ENCODE results near the gene PIMREG. TPM values are rescaled to one million over a fixed set of nuclear protein-coding genes. Genes with fewer than 3 reads are reported as not detected.

The PIMREG gene
- total RNA-seq, 1 donor from 2014 or later: not detected

DNA sequence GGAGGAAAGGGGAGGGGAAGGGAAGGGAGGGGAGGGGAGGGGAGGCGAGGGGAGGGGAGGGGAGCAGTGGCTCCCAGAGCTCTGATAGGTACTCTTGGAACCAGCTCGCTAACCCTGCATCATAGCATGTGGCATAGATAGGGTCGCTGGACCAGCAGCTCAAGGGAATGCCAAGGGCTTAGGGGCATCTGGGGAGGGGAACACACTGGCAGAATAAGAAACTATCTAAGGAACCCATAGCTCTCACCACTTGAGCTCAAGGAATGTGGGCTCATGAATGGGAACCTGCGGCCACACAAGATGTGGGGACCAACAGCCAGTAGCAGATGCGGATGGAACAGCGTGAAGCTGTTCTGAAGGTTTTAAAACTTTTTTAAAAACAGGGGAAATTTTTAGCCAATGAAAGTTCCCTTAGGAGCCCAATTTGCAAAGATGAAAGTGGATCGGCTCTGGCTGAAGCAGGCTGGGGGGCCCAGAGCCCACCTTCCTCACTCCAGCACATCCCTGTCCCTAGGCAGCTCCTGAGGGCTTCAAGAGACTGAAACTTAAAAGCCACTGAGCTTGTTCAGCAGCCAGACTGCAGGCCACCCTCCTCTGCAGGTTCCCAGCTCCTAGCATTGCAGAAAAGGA, 46.9 kb downstream of the PIMREG start:
- H3K36me3 ChIP-seq: no peaks in the 10 kb centered on the region
- H3K27me3 ChIP-seq: no peaks in the 10 kb centered on the region
- no peak for DNase-seq (ENCODE audit: low spot score in 2 of 2)
- no peaks in the 10 kb centered on the region for H3K4me1 ChIP-seq
- no peak overlapping the region for H3K4me3 ChIP-seq
- intact Hi-C loops (cut with DNase I): no loop called here
- H3K9me3 ChIP-seq: no peaks in the 10 kb centered on the region
- H3K27ac ChIP-seq: no peak overlapping the region
- TF ChIP-seq, protein P1, sequence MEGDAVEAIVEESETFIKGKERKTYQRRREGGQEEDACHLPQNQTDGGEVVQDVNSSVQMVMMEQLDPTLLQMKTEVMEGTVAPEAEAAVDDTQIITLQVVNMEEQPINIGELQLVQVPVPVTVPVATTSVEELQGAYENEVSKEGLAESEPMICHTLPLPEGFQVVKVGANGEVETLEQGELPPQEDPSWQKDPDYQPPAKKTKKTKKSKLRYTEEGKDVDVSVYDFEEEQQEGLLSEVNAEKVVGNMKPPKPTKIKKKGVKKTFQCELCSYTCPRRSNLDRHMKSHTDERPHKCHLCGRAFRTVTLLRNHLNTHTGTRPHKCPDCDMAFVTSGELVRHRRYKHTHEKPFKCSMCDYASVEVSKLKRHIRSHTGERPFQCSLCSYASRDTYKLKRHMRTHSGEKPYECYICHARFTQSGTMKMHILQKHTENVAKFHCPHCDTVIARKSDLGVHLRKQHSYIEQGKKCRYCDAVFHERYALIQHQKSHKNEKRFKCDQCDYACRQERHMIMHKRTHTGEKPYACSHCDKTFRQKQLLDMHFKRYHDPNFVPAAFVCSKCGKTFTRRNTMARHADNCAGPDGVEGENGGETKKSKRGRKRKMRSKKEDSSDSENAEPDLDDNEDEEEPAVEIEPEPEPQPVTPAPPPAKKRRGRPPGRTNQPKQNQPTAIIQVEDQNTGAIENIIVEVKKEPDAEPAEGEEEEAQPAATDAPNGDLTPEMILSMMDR (IDR thresholded peaks at IDR 0.05): no peak

DNA sequence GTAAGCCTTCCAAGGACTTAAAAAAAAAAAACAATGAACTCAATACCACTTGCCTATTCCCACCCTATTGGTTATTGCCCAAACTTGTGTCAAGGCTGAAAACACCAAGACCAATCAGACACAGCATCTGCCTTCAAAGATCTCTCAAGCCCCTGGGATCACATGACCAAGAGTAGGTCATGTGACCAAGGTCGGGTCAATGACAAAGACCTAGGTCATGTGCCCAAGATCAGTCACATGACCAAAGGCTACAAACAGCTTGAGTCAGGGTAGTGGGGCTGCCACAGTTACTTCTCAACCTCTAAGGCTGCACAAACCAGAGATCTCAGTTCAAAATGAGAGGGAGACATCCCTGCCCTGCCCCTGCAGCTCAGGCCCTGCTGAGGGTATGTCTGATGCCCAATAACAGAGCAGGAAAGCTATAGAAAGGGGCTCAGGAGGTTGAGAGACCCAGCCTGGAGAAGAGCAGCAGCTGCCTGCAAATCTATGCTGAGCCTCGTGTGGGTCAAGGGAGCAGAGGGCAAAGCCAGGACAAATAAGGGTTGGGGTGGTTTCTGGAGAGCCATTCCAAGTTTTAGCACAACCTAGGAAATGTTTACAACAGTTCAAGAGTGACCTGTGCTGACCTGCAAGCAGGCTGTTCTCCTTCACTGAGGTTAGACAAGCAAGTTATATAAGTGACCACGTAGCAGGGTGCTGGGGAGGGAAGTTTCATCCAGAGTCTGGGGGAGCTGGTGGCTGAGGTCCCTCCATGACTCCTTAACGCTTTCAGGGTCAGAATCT, 48.8 kb downstream of the PIMREG start:
- intact Hi-C loops (cut with DNase I): no loop called here
- Histone ChIP-seq H3K4me1 (no peaks in the 10 kb centered on the region), H3K36me3 (no peaks in the 10 kb centered on the region), H3K9me3 (no peaks in the 10 kb centered on the region), H3K27me3 (no peaks in the 10 kb centered on the region), H3K4me3 (no peak overlapping the region), H3K27ac (no peak overlapping the region)
- TF ChIP-seq, protein P1 (IDR thresholded peaks at IDR 0.05): no peak
- DNase-seq (ENCODE audit: low spot score in 2 of 2): no peak

DNA sequence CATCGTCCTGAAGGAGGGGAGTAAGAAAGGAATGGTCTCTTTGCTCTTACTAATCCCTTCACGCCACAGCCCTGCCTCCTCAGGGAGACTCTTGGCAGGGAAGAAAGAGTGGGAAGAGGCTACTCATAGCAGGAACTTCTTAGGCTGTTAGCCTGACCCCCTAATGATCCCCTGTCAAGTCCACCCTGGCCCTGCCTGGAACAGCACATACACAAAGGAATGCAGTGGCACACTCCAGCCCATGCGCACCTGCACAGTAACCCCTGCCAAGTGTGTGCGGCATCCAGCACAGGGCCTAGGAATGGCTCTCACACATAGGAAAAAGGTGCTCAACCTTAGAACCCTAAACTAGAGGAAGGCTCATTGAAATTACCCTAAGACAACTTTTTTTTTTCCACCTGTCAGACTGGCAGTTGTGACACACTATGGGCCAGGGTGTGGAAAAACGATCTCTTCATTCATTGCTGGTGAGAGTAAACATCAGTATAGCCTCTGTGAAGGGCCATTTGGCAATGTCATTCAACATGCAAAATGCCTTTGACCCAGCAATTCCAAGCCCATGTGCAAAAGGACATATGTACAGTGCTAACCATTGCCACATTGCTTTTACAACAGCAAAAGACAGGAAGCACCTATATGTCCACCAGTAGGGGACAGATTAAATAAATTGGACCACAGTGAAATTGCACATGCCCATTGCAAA, 50.1 kb downstream of the PIMREG start:
- H3K4me3 ChIP-seq: no peak overlapping the region
- TF ChIP-seq, protein P1 (IDR thresholded peaks at IDR 0.05): no peak
- no peaks in the 10 kb centered on the region for H3K36me3 ChIP-seq
- DNase-seq (ENCODE audit: low spot score in 2 of 2): no peak
- no peaks in the 10 kb centered on the region for H3K27me3 ChIP-seq
- no peak overlapping the region for H3K27ac ChIP-seq
- H3K9me3 ChIP-seq: no peaks in the 10 kb centered on the region
- no peaks in the 10 kb centered on the region for H3K4me1 ChIP-seq
- intact Hi-C loops (cut with DNase I): no loop called here

DNA sequence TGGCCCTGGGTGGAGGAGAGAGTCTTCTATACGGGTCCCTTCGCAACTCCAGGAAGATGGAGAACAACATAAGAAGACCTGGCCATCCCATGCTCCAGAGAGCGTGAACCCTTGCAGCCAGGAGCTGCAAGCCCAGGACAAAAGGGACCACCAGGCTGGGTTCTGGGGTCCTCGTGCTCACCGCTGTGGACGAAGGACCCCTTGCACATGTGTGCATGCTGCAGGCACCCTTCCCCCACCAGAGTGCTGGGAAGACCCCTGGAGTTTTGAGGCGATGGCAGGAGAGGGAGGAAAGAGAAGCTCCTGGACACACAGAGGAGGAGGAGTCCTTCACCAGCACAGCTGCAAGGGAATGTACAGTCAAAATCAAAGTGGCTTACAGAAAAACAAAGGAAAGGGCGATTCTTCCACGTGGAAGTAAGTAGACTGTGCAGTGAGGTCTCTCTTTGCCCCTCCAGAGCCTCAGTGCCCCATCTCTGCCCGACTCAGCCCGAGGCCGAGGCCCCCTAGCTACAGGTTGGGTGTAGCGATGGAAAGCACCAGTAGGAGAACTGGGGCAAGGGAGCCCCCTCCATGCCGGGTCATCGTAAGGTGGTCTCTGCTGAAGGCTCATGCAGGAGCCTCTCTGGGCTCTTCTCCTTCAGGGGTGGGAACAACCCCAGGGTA, 51.3 kb downstream of the PIMREG start:
- DNase-seq (ENCODE audit: low spot score in 2 of 2): peak in 1 of 2 donors; percentile 22
- TF ChIP-seq, protein P1 (IDR thresholded peaks at IDR 0.05): no peak

DNA sequence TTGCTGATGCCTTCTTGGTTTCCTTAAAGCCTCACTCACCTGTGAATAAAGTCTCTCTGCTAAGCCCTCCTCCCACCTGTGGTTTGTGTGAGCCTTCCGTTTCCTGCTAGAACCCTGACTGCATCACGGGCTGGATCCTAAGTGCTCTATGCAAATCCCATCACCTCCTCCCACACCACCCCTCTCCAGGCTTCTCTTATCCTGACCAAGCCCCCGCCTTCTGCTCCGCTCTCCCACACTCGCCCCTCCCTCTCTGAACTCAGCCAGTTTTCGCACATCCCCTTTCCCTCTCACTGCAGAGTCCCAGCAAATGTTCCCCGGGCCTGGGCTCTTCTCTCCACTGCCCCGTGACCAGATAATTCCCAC, 51.8 kb downstream of the PIMREG start:
- H3K27me3 ChIP-seq: no peaks in the 10 kb centered on the region
- no peaks in the 10 kb centered on the region for H3K4me1 ChIP-seq
- no peak overlapping the region for H3K4me3 ChIP-seq
- intact Hi-C loops (cut with DNase I): no loop called here
- TF ChIP-seq, protein P1 (IDR thresholded peaks at IDR 0.05): no peak
- no peak for DNase-seq (ENCODE audit: low spot score in 2 of 2)
- no peaks in the 10 kb centered on the region for H3K36me3 ChIP-seq
- H3K9me3 ChIP-seq: no peaks in the 10 kb centered on the region
- no peak overlapping the region for H3K27ac ChIP-seq

More for the DNA sequence above, 51.3 kb downstream of the PIMREG start:
- H3K4me1 ChIP-seq: no peaks in the 10 kb centered on the region
- intact Hi-C loops (cut with DNase I): no loop called here
- no peak overlapping the region for H3K4me3 ChIP-seq
- H3K27me3 ChIP-seq: no peaks in the 10 kb centered on the region
- no peaks in the 10 kb centered on the region for H3K9me3 ChIP-seq
- H3K27ac ChIP-seq: no peak overlapping the region
- H3K36me3 ChIP-seq: no peaks in the 10 kb centered on the region

Data from ascending aorta (tissue), 2 donors.